CD4-positive, alpha-beta T cell treated with Interleukin-15 for 1 hour (primary cell): ENCODE results near the gene STXBP5L.
"Not testable (repeated sequence)": the region's sequence is repeated elsewhere in the genome, so short reads cannot be mapped to it uniquely, and the experiment has no call there.

Experiments used
- DNase-seq: peaks from one replicate; pipeline ENCODE4 v3.0.0-alpha.2; 2020

Gene STXBP5L

GRCh38 chr3:121063628-121064027 lies 155.6 kb downstream of the STXBP5L start:
- no peak for DNase-seq

- DNase-seq, result no peak
Measured at GRCh38 chr3:121064121-121064520, 156.1 kb downstream of the STXBP5L start.

- no peak for DNase-seq
Measured at GRCh38 chr3:121072133-121072532, 164.1 kb downstream of the STXBP5L start.

GRCh38 chr3:121073011-121073410 lies 165.0 kb downstream of the STXBP5L start:
- DNase-seq, result no peak

GRCh38 chr3:121075191-121075590 lies 167.2 kb downstream of the STXBP5L start:
- DNase-seq, result no peak

- DNase-seq, result not testable (repeated sequence)
Measured at GRCh38 chr3:121078378-121079101, 170.5 kb downstream of the STXBP5L start.

GRCh38 chr3:121096953-121097352 lies 188.9 kb downstream of the STXBP5L start:
- DNase-seq, result no peak

GRCh38 chr3:121111086-121111485 lies 203.1 kb downstream of the STXBP5L start:
- DNase-seq, result not testable (repeated sequence)

- DNase-seq, result no peak
Measured at GRCh38 chr3:121111914-121112612, 204.1 kb downstream of the STXBP5L start.

- no peak for DNase-seq
Measured at GRCh38 chr3:121126033-121126706, 218.2 kb downstream of the STXBP5L start.

GRCh38 chr3:121126707-121127035 lies 218.7 kb downstream of the STXBP5L start:
- DNase-seq, result no peak

GRCh38 chr3:121152573-121152972 lies 244.6 kb downstream of the STXBP5L start:
- no peak for DNase-seq

- DNase-seq, result no peak
Measured at GRCh38 chr3:121153851-121154250, 245.8 kb downstream of the STXBP5L start.

- no peak for DNase-seq
Measured at GRCh38 chr3:121155028-121155427, 247.0 kb downstream of the STXBP5L start.

GRCh38 chr3:121165397-121165837 lies 257.4 kb downstream of the STXBP5L start:
- DNase-seq, result no peak

- no peak for DNase-seq
Measured at GRCh38 chr3:121167374-121168139, 259.6 kb downstream of the STXBP5L start.

GRCh38 chr3:121175083-121175482 lies 267.1 kb downstream of the STXBP5L start:
- no peak for DNase-seq

- not testable (repeated sequence) for DNase-seq
Measured at GRCh38 chr3:121190626-121191025, 282.6 kb downstream of the STXBP5L start.

GRCh38 chr3:121202573-121202972 lies 294.6 kb downstream of the STXBP5L start:
- DNase-seq, result no peak

GRCh38 chr3:121223116-121223515 lies 315.1 kb downstream of the STXBP5L start:
- DNase-seq, result no peak

GRCh38 chr3:121228971-121229370 lies 321.0 kb downstream of the STXBP5L start:
- no peak for DNase-seq

GRCh38 chr3:121230194-121230593 lies 322.2 kb downstream of the STXBP5L start:
- not testable (repeated sequence) for DNase-seq

GRCh38 chr3:121231872-121232271 lies 323.9 kb downstream of the STXBP5L start:
- DNase-seq, result no peak
